CD4-positive, alpha-beta T cell treated with Interleukin-21 for 1 hour (primary cell): ENCODE results near the gene RDX.

Experiments
- DNase-seq: peaks from one replicate; pipeline ENCODE4 v3.0.0-alpha.2; 2020

The RDX gene

DNA sequence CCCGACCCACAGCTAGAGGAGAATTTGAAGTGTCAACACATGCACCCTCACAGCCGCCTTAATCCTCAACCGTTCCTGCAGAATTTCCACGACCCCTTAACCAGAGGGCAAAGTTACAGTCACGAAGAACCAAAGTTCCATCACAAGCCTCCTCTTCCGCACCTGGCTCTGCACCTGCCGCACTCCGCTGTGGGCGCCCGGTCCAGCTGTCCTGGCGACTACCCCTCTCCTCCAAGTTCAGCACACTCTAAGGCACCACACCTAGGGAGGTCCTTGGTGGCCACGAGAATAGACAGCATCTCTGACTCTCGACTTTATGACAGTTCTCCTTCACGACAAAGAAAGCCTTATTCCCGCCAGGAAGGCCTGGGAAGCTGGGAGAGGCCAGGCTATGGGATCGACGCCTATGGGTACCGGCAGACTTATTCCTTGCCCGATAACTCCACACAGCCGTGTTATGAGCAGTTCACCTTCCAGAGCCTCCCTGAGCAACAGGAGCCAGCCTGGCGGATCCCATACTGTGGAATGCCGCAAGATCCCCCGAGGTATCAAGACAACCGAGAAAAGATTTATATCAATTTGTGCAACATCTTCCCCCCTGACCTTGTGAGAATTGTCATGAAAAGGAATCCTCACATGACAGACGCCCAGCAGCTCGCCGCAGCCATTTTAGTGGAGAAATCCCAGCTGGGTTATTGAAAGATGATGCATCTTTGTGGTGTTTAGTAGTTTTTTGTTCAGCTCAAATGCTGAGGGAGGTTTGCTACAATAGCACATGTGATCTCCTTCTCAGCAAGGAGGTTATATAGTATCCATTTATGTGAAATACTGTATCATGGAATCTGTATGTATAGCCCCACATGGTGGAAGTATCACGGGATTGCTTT lies 131.1 kb downstream of the RDX start:
- DNase-seq = no peak

DNA sequence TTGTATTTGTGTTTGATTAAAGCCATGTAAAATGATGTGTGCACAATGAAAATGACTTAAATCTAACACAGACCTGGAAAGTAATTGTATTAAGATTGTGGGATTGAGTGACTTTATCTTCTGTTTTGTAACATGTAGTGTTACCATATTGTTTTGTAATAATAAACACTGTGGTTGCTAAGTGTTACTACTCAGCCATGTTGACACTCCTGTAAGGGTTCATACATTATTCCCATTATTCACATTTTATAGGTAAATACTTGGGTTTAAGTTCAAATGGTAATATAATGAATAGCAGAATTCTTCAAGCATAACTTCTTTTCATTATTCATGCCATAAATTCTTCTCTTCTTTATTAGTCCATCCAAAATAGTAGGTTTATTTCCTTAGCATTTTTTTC lies 134.2 kb downstream of the RDX start:
- DNase-seq = no peak

DNA sequence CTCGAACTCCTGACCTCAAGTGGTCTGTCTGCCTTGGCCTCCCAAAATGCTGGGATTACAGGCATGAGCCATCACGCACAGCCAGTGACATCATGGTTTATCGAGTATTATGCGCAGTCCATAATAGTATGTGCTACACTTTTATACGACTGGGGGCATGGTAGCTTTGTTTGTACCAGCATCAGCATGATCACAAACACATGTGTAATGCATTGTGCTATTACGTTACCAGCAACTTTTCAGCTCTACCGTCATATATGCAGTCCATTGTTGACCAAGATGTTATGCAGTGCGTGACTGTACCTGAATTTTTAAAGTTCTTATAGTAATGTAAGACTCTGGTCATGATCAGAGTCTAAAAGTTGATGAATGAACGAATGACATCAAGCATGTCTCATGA lies 135.4 kb downstream of the RDX start:
- no peak for DNase-seq

- no peak for DNase-seq
Measured at GRCh38 chr11:110160437-110160836, 136.0 kb downstream of the RDX start.

DNA sequence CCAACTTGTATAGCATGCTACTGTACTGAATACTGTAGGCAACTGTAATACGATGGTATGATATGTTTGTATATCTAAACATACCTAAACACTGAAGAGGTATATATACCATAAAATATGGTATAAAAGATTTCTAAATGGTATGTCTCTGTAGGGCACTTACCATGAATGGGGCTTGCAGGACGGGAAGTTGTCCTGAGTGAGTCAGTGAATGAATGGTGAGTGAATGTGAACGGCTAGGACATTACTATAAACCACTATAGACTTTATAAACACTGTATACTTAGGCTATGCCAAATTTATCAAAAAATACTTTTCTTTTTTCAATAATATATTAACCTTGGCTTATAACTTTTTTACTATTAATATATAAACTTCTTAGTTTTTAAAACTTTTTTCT lies 136.4 kb downstream of the RDX start:
- no peak for DNase-seq

GRCh38 chr11:110159476-110159875 lies 136.9 kb downstream of the RDX start:
- DNase-seq = no peak

GRCh38 chr11:110158317-110159200 lies 137.9 kb downstream of the RDX start:
- DNase-seq = no peak

- DNase-seq = no peak
Measured at GRCh38 chr11:110156503-110156902, 139.9 kb downstream of the RDX start.

DNA sequence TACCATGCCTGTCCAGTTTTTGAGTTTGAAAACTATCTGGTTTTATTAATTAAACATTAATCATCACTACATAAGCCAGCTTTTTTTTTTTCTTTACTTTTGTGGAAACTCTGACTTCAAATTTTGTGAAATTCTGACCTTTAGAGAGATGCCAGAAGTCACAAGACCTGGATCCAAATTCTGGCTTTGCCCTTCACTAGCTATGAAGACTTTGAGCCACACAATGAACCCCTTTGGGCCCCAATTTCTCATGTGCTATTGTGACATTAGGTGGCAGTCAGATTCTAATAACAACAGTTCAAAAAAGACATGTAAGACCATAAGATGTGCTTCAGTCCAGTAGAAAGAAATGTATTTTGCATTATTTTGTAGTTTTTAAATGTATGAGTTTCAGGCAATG lies 142.9 kb downstream of the RDX start:
- DNase-seq = no peak

DNA sequence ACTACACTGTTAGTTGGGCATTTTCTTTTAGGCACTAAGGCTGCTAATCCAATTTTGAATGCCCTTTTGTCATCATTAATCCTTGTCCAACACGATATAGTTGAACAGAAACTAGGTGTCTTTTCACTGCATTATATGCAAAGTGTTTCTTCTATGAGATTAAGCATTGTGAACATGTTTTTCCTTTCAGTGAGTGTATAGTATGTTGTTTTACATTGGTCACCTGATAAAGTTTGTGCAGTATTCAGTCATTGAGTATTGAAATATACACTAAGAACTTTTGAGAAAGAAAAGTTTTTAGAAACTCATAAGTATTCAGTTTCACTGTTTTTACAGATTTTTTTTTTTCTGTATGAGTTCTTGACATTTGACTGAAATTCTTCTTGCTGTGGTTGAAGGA lies 144.2 kb downstream of the RDX start:
- no peak for DNase-seq

- DNase-seq = no peak
Measured at GRCh38 chr11:110148775-110149744, 147.4 kb downstream of the RDX start.

GRCh38 chr11:110147962-110148709 lies 148.3 kb downstream of the RDX start:
- no peak for DNase-seq

- no peak for DNase-seq
Measured at GRCh38 chr11:110141812-110142211, 154.6 kb downstream of the RDX start.

DNA sequence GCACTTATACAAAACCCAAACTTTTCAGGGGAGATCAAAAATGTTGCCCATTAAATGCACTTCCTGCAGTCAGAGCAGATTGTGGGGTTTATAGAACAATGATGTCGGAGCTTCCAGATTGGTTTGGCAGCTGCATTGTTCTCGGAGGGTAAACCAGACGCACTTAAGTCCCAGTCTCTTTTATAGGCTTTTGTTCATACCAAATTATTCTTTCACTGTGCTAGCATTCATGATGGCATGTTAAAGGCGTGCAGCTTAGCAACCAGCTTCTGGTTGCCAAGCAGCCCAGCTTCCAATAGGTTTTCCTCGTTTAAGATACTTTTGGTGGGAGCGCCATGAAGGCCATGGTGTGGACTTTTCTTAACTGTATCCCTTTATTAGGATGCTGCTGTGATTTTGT lies 162.3 kb downstream of the RDX start:
- no peak for DNase-seq

DNA sequence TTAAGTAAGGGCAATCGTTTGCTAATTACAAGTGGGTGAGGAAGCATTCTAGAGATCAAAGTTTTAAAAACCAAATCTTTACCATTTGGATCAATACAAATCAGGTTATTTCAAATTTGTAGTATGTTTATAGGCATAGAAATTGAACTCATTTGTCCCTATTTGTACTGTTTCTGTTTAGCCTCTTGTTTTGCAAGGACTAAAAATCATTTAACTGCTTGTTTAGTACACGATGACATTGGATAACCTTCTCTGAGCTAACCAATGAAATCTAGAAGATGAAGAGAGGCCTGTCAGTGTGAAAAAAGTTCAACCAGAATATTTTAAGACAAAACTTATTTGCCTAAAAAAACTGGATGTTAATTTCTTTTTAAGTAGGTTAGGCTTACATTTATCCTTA lies 163.3 kb downstream of the RDX start:
- DNase-seq = no peak

DNA sequence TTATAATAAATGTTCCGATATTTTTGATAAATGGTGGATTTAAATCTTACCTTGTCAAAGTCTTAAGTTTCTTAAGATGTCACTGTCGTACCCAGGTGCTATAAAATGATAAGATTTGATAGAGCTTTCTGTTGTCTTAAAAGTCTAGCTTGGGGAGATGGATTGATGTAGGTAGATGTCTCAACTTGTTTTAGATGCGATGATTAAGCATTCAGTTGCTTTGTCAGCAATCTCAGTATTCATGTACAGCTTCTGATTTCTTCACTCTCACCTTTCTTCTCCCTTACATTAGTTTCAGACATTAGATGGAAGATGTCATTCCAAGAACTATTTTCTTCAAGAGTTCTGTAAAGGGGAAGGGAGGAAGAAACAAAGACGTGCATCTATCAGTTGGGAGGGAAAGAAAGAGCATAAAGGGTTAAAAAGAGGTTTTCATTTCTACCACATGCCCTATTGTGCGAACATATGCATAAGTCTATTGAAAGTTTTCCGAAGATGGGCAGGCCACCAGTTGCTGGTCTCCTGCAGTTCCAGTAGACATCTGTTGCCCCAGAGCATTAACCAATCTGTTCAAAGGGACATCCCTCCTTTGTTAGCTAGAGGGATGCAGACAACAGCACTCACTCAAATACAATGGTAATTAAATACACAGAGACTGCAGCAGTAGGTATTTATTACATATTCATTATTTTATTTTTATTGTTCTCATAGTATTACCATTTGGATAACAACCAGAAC lies 164.9 kb downstream of the RDX start:
- no peak for DNase-seq

- DNase-seq = no peak
Measured at GRCh38 chr11:110130642-110131238, 165.7 kb downstream of the RDX start.

DNA sequence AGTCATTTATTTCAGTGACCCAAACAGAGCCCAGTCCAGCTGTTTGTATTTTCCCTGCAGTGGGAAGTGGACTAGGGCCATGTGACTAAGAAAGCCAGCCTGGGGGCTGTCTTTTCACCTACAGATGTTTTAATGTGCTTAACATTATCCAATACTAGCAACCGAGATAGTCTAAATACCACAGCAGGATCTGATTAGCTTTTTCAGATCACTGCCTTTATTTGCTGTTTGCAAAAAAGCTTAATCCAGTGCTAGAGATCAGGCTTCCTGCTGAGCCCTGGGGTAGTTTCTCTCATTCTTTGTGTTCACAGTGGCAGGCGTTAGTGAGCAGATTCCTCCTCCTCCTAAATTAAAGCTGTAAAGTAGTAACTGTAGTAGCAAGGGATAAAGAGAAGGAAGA lies 168.3 kb downstream of the RDX start:
- DNase-seq = no peak

- DNase-seq = no peak
Measured at GRCh38 chr11:110126936-110127335, 169.5 kb downstream of the RDX start.

DNA sequence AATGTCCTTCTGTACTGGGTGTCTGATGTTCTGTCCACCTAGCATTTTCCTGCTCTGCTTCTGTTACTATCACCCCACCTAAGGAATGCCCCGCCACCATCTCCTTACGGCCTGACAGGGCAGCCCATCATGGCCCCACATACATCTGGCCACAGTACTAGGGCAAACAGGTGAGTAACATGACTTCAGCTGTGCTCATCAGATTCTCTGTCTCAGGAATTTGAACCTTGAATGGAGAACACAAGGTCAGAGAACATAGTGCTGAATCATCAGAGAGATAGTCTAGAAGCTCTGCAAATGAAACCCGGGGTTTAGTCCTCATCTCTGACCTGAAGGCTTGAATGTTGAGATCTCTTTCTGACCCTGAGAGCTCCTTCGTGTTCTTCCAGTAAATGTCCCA lies 170.8 kb downstream of the RDX start:
- DNase-seq = no peak
